Stimulated activated CD8-positive, alpha-beta memory T cell treated with anti-CD3 and anti-CD28 coated beads, Interleukin-15, amount 100 ng/mL, for 48 hours (primary cell): ENCODE measurements around the gene CHCHD6.

Source experiments
- DNase-seq, 2 donors: peaks; one replicate each; pipeline ENCODE4 v3.0.0-alpha.2; 2020; ENCODE audit warnings: low read depth in 2 of 2

CHCHD6 gene

GRCh38 chr3:126668450-126669401 is 35.3 kb upstream of the CHCHD6 start:
- DNase-seq = no peak

DNA sequence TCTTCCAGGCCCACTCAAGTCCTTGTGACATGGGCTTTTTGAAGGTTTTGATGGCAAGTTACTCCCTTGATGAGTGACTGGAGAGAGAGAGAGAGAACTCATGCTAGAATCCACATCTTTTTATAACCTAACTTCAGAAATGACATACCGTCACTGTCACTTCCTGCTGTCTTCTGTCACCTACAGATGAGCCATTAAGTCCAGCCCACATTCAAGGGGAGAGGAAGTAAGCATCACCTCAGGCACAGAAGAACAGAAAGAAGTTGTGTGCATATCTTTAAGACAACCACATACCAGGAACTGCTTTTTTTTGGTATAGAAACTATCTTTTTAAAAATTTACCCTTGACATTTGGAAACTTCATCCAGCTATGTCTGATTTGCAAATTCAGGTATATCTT is 32.5 kb upstream of the CHCHD6 start:
- DNase-seq = no peak

- no peak for DNase-seq
Measured at GRCh38 chr3:126672340-126672739, 31.7 kb upstream of the CHCHD6 start.

DNA sequence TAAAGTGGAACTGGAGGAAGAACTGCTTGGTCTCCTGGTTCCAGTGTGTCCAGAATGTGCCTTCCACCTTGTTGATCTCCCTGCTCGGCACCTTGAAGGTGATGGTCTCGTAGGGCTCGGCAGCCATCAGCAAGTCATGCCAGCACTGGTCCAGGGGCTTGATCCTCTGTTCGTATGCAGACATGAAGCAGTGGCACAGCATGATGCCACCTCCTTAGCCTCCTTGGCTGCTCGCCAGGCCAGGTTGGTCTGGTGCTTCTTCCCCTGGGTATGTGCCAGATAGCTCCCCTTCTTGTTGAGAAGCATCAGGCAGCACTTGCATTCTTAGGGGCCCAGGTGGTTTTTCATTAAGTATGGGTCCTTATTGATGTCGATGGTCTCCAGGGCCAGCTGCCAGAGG is 31.3 kb upstream of the CHCHD6 start:
- DNase-seq = no peak

- DNase-seq = no peak
Measured at GRCh38 chr3:126676919-126677705, 26.9 kb upstream of the CHCHD6 start.

DNA sequence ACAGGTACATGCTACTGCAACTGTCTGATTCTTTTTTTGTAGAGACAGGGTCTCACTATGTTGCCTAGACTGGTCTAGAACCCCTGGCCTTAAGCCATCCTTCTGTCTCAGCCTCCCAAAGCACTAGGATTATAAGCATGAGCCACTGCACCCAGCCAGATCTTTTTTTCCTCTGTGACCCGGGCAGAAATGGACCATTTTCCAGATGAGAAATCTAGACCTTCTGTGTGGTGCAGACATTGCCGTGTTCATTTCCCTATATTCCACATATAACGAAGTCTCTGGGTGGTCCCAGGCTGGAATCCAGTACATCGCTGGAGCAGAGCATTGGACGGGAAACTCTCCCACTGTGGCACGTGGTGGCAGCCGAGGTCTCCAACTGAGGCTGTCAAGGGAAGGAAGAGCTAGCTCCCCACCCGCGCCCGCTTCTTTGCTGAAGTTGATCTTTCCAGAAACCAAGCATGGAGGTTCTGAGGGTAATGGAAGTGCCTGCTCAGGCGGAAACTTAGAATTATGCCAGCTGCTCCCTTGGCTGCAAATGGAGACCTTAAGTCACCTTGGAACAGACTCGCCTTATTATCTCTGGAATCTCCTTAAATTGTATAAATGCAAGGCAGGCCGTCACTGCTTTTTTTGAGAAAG is 26.1 kb upstream of the CHCHD6 start:
- DNase-seq = no peak

- no peak for DNase-seq
Measured at GRCh38 chr3:126678693-126679317, 25.2 kb upstream of the CHCHD6 start.

DNA sequence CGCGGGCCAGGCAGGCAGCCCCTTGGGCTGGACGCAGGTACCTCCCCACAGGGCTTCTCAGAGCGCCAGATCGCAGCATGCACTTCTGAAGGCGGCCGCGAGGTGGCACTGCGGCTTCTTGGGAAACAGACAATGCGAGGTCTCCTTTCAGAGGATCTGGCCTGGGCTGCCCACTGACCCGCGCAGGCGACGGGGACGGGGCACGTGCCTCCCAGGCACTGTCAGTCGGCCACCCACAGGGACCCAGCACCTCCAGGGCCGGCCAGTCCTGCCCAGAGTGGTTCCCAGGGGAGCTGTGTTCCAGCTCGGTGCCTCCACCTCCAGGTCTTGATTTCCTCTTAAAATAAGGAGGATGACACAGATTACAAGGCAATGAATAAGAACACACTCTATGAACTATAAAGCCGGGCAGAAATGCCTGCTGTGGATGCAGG is 24.7 kb upstream of the CHCHD6 start:
- DNase-seq = peak; percentile 59 to 63

- no peak for DNase-seq
Measured at GRCh38 chr3:126679831-126680666, 24.0 kb upstream of the CHCHD6 start.

DNA sequence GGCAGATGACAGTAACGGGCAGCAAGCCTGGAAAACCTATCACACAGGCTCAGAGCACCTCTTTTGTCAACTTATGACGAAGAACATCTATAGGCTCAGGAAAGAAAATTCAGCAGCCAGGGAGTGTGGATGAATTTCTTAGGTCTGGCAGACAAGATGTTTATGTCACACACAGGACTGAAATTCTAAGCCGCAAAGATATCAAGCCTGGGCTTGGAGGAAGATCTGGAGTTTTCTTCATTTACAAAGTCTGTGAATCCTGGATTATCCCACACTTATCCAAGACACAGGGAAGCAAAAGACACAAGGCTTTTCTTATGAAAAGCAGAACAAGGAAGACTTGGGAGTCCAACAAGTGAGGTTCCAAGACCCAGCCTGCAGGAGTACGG is 23.4 kb upstream of the CHCHD6 start:
- DNase-seq = no peak

DNA sequence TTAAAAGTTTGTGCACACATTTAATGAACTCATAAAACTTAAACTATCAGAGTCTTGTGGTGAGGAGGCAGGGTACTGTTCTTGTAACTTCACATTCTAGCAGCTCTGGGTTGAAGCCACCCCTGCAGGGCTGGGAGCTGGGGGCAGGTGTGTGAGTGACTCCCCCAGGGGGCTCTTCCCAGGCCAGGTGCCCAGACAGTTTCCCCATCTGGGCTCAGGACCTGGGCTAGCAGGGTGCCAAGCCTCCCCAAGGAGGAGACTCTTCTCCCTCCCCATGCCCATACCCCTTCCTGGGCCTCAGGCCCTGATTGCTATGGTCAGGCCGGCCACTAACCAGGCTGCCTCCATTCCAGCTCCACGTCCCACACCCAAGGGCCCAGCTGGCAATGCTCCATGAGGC is 22.0 kb upstream of the CHCHD6 start:
- DNase-seq = no peak

GRCh38 chr3:126683069-126683468 is 21.0 kb upstream of the CHCHD6 start:
- DNase-seq = no peak

GRCh38 chr3:126684218-126684751 is 19.8 kb upstream of the CHCHD6 start:
- no peak for DNase-seq

- no peak for DNase-seq
Measured at GRCh38 chr3:126685021-126685420, 19.0 kb upstream of the CHCHD6 start.

DNA sequence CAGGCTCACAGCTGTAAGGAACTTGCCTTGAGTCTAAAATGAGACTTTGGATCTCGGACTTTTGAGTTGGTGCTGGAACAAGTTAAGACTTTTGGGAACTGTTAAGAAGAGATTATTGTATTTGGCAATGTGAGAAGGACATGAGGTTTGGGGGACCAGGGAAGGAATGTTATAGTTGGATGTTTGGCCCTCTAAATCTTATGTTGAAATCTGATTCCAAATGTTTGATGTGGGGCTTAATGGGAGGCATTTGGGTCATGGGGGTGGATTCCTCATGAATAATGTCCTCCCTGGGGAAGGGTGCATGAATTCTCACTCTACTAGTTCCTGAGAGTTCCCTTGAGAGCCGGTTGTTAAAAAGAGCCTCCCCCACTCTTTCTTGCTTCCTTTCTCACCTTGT is 18.5 kb upstream of the CHCHD6 start:
- no peak for DNase-seq

DNA sequence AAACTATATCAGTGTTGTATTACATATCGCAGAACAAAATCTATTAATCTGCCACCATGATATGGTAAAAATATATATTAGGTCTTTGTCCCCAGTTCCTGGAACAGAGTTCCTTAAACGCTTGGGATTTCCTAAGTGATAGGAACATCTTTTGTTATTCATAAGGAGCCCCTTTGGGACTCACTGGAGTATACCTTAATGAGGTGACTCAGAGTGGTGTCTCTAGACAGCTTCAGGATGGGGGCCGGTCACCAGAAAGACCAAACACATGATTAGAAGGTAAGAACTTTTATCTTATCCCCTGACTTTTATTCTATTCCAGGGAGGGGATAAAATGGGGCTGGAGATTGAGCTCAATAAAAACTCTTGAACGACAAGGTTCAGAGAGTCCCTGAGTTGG is 12.3 kb upstream of the CHCHD6 start:
- no peak for DNase-seq

- DNase-seq = no peak
Measured at GRCh38 chr3:126692858-126693257, 11.2 kb upstream of the CHCHD6 start.

DNA sequence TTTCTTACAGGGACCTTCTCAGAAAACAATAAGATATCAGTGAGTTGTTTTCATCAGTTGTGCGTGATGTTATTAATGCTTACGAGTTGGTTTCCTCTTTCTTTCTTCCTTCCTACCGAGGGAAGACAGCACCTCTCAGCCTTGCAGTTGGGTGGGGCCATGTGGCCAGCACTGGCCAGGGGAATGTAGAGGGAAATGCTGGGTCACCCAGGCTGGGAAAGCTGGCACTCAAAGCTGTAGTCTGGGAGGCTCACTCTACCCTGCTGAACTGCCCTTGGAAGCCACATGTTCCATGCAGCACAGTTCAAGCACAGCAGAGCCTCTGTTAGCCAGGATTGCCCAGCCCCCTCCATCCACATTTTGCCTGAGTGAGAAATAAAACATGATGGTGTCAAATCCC is 10.1 kb upstream of the CHCHD6 start:
- DNase-seq = no peak

DNA sequence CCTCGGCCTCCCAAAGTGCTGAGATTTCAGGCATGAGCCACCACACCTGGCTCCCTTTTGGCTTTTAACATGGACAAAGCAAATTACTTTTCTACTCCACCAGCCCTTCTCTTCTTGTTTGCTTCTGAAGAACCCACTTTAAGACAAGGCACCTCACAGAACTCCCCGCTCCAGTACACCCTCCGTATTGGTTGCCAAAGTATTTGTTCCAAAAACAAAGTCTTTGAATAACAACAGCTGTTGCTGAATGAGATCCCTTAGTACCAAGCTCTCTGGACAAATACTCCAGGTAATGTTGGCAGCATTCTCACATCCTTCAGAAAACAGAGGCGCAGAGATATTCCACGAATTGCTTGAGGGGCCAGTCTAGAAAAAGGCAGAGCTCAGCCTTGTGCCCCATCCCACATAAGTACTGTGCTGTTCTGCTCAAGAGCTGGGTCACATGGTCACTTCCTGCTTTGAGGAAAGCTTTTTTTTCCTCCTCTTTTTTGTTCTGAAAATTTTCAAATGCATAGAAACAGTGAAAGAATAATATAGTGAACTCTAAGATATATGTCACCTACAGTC is 7.3 kb upstream of the CHCHD6 start:
- DNase-seq = no peak

GRCh38 chr3:126699011-126699410 is 5.0 kb upstream of the CHCHD6 start:
- no peak for DNase-seq
